Endothelial cell of umbilical vein (primary cell): ENCODE results near the gene SSBP3. TPM values are rescaled to one million over a fixed set of nuclear protein-coding genes. Genes with fewer than 3 reads are reported as not detected.

Source experiments
- BruUV-seq: library from RNA; stranded (reverse); fragments of 400-500 nt; replicated peaks from 2 replicates; lab custom pipeline; 2021; lab: Mats Ljungman, UMichigan
- CTCF ChIA-PET: fragments of 300-600, 350-600 bp; sonication (Branson Sonifier 250); formaldehyde crosslinking; loops from one replicate; lab custom pipeline; 2021; ENCODE audit warnings: antibody characterized with exemption, inconsistent platforms; lab: Charles Lee
- POLR2A ChIA-PET: fragments of 300-600, 350-600 bp; sonication (Branson Sonifier 250); formaldehyde crosslinking; loops from one replicate; lab custom pipeline; 2021; ENCODE audit warnings: antibody characterized with exemption, inconsistent platforms; lab: Charles Lee
- DNase-seq: peaks from one replicate; pipeline ENCODE4 v3.0.0-alpha.2; 2011; ENCODE audit warnings: low read depth, low spot score
- FAIRE-seq: peaks from 2 replicates; lab custom pipeline; 2011; peaks lifted over from hg19 to GRCh38; lab: Jason Lieb, UNC
- H2AFZ ChIP-seq: 2 replicates; pipeline ENCODE4 v1.6.0; 2012; ENCODE audit warnings: low read depth, low read length, control low read depth, inconsistent platforms
- H3K27ac ChIP-seq: 2 replicates; pipeline ENCODE4 v1.5.1; 2011; ENCODE audit warnings: low read depth, mild to moderate bottlenecking, control low read depth, low read length, moderate library complexity; ENCODE audit not compliant: insufficient read depth
- H3K27me3 ChIP-seq, 2 experiments: 2 replicates each; pipeline versions ENCODE4 v1.6.0 to v1.6.1; 2011; ENCODE audit warnings: low read length in 2 of 2, mixed read lengths in 1 of 2; ENCODE audit not compliant: control insufficient read depth in 2 of 2, insufficient read depth in 2 of 2
- H3K36me3 ChIP-seq, 2 experiments: 2 replicates in 1 of 2; 3 replicates in 1 of 2; pipeline ENCODE4 v1.5.1; 2011; ENCODE audit warnings: low read length in 2 of 2, mild to moderate bottlenecking in 1 of 2, moderate library complexity in 1 of 2; ENCODE audit not compliant: control insufficient read depth in 2 of 2, insufficient read depth in 2 of 2; ENCODE audit errors: extremely low read depth in 1 of 2
- H3K4me1 ChIP-seq: 3 replicates; pipeline ENCODE4 v1.5.1; 2011; ENCODE audit warnings: mild to moderate bottlenecking, low read length; ENCODE audit not compliant: control insufficient read depth, insufficient read depth; ENCODE audit errors: extremely low read depth
- H3K4me2 ChIP-seq: 2 replicates; pipeline ENCODE4 v1.6.1; 2011; ENCODE audit warnings: low read length, control low read depth, mixed read lengths; ENCODE audit not compliant: insufficient read depth
- H3K4me3 ChIP-seq, 3 experiments: fragments of 200-600 bp in 1 of 3; sonication (generic), shearing (Covaris generic) in 1 of 3; replicated peaks in 1 of 3; 2 replicates each; pipeline ENCODE4 v1.5.1; 2011 to 2016; ENCODE audit warnings: control low read depth in 3 of 3, low read length in 3 of 3, mild to moderate bottlenecking in 2 of 3, inconsistent platforms in 1 of 3, low read depth in 1 of 3, moderate library complexity in 1 of 3; ENCODE audit not compliant: insufficient read depth in 1 of 3
- H3K79me2 ChIP-seq: 2 replicates; pipeline ENCODE4 v1.6.0; 2012; ENCODE audit warnings: low read length, inconsistent platforms; ENCODE audit not compliant: control insufficient read depth, insufficient read depth
- H3K9ac ChIP-seq: replicated peaks from 2 replicates; pipeline ENCODE3; 2011; ENCODE audit warnings: low read length, control low read depth; ENCODE audit not compliant: insufficient read depth; ENCODE audit errors: extremely low read depth
- H3K9me1 ChIP-seq: replicated peaks from 3 replicates; pipeline ENCODE4 v1.6.0; 2011; ENCODE audit warnings: mild to moderate bottlenecking, low read length; ENCODE audit not compliant: control insufficient read depth, insufficient read depth; ENCODE audit errors: extremely low read depth
- H3K9me3 ChIP-seq: replicated peaks from 2 replicates; pipeline ENCODE4 v1.5.1; 2012; ENCODE audit warnings: low read length, inconsistent platforms; ENCODE audit not compliant: control insufficient read depth, insufficient read depth
- H4K20me1 ChIP-seq: replicated peaks from 2 replicates; pipeline ENCODE3; 2011; ENCODE audit warnings: mild to moderate bottlenecking, low read length; ENCODE audit not compliant: control insufficient read depth, insufficient read depth; ENCODE audit errors: extremely low read depth
- CTCF ChIP-seq, 2 donors: IDR thresholded peaks; 1 replicate in 1 of 2; 2 replicates in 1 of 2; pipeline ENCODE4 v1.5.1; 2011; ENCODE audit warnings: low read length in 2 of 2, mild to moderate bottlenecking in 2 of 2, moderate library complexity in 2 of 2, control low read depth in 1 of 2, inconsistent platforms in 1 of 2, low read depth in 1 of 2; ENCODE audit not compliant: insufficient read depth in 1 of 2; ENCODE audit errors: extremely low read depth in 1 of 2
- EZH2 ChIP-seq: IDR thresholded peaks from 2 replicates; pipeline ENCODE4 v1.6.1; 2012; ENCODE audit warnings: borderline replicate concordance, low read depth, mild to moderate bottlenecking, moderate library complexity, low read length, inconsistent platforms; ENCODE audit not compliant: severe bottlenecking
- FOS ChIP-seq: IDR thresholded peaks from 2 replicates; pipeline ENCODE4 v1.6.1; 2011; ENCODE audit warnings: mild to moderate bottlenecking, low read length, moderate library complexity, borderline replicate concordance; ENCODE audit not compliant: insufficient read depth
- GATA2 ChIP-seq: IDR thresholded peaks from 2 replicates; pipeline ENCODE4 v1.7.0; 2011; ENCODE audit warnings: low read depth, mild to moderate bottlenecking, moderate library complexity, mixed read lengths, low read length; ENCODE audit not compliant: insufficient read length, insufficient read depth
- JUN ChIP-seq: IDR thresholded peaks from 2 replicates; pipeline ENCODE4 v1.6.1; 2011; ENCODE audit warnings: borderline replicate concordance, low read depth; ENCODE audit not compliant: insufficient read length, insufficient read depth
- MAX ChIP-seq: IDR thresholded peaks from 2 replicates; pipeline ENCODE4 v1.6.1; 2011; ENCODE audit not compliant: insufficient read depth, insufficient read length
- MYC ChIP-seq: IDR thresholded peaks from one replicate; pipeline ENCODE4 v1.6.1; 2011; ENCODE audit warnings: mild to moderate bottlenecking, low read depth, low read length
- POLR2A ChIP-seq: IDR thresholded peaks from 2 replicates; pipeline ENCODE4 v1.6.1; 2012; ENCODE audit warnings: low read depth, mild to moderate bottlenecking, control low read depth, low read length
- POLR2AphosphoS5 ChIP-seq: IDR thresholded peaks from 2 replicates; pipeline ENCODE4 v1.6.1; 2012; ENCODE audit warnings: low read depth, mild to moderate bottlenecking, control low read depth, low read length, moderate library complexity; ENCODE audit not compliant: insufficient read depth
- dilution Hi-C: fragments of 300-500 bp; cut with MboI; formaldehyde crosslinking; loops from one replicate; pipeline ENCODE4 v1.15.0; 2019; ENCODE audit warnings: low sequenced_read_pairs; ENCODE audit not compliant: extremely low pct_ligation_motif_present
- intact Hi-C: fragments of 100-400 bp; cut with micrococcal nuclease; formaldehyde crosslinking; loops from one replicate; pipeline ENCODE4 v1.10.0; 2022
- polyA plus RNA-seq, 4 experiments: library from polyadenylated mRNA; depleted of rRNA in 3 of 4; stranded (reverse) in 3 of 4; unstranded in 1 of 4; fragments of >200 nt; gene quantifications; 2 replicates each; pipeline versions ENCODE4 v1.2.1 to v1.2.3, GENCODE V29; 2011 to 2012; ENCODE audit warnings: missing spikeins in 1 of 4
- total RNA-seq: library from RNA; stranded (reverse); gene quantifications from 2 replicates; pipeline ENCODE4 v1.2.3, GENCODE V29; 2021

SSBP3 gene
- total and polyA plus RNA-seq, 2 donors (not counting 3 experiments of a cell fraction or from before 2014, with no cell fraction given), result 44.9 to 59.4 TPM

DNA sequence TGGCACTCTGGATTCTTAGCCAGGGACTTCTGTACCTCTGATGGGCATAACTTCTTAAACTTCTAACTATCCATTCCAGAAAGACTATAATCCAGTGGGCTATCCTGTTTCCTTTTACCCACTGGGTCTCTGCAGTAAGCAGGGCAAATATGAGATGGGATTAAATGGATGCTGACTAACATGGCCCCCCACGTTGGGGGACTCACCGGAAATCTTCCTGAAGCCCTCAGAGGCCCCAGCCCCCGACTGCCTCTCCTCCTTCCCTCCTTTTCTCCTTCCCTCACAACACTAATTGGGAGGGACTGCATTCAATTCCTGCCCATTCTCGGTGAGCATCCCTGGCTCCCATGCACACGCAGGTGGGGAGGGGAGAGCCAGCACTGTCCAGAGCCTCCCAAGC lies 70.1 kb downstream of the SSBP3 start:
- intact Hi-C loops (loop anchor here (10.0 kb wide), 1 partner anchor 429 kb away; the partner anchor contains the start of gene PARS2), dilution Hi-C loops (no loop called here)
- Histone ChIP-seq H3K4me2 (peak overlapping the region; percentile 59), H4K20me1 (no peaks in the 10 kb centered on the region), H3K4me1 (peaks cover 31% of the 10 kb centered on the region), H3K36me3 (no peaks in the 10 kb centered on the region), H3K27ac (peak overlapping the region; percentile 89), H3K9ac (peak overlapping the region; percentile 19), H3K27me3 (no peaks in the 10 kb centered on the region), H2AFZ (no peak overlapping the region), H3K4me3 (no peak overlapping the region), H3K9me1 (no peaks in the 10 kb centered on the region), H3K79me2 (peaks cover 49% of the 10 kb centered on the region), H3K9me3 (no peaks in the 10 kb centered on the region)
- CTCF ChIA-PET, result interaction anchor here (1.0 to 2.8 kb wide), 5 partner anchors 10 to 153 kb away, joined by 3 to 17 read pairs (median 5); partner anchors contain the start of gene SSBP3
- no TSS peak for BruUV-seq
- POLR2A ChIA-PET, result interaction anchor here (1.1 kb wide), 1 partner anchor 32 kb away, joined by 6 read pairs; no protein-coding TSS in a partner anchor
- DNase-seq, result no peak
- TF ChIP-seq MAX (no peak), FOS (no peak), MYC (no peak), GATA2 (no peak), EZH2 (no peak), CTCF (IDR thresholded peaks at IDR 0.05; ENCODE audit: extremely low read depth in 1 of 2, insufficient read depth in 1 of 2, low read depth in 1 of 2, low read length in 2 of 2) (no peak), POLR2AphosphoS5 (no peak), POLR2A (no peak), JUN (no peak)
- FAIRE-seq, result no peak
